ENCODE measurements around the gene CDKL4.

DNA sequence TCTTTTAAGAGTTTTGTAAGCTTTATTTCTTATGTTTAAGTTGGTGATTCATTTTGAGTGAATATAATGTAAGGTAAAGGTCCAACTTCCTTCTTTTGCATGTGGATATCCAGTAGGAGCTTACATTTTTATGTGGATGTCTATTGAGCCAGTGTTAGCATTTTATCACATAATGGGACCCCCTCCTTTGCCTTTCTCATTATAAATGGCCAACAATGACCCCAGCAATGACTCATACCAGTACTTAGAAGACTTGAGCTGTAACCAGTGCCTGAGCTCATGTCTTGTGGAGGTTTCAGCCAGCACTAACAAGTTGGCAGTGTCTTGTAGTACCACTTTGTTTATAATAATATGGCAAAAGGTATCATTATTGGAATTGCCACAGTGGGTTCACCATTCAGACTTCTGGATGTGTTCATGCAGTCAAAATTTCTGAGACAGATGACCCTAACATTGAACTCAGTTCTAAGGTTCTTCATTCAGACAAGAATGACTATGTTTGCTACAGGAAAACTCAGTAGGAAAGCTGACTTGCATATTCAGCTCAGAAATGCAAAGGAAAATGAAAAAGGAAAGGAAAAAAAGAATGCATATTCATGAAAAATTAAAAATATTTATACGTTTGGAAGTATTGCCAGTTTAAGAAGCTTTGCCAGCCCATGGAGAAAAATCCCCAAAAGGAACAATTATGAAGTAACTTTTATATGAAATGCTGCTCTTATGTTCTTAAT is 41.0 kb downstream of the CDKL4 start:
- TF ChIP-seq, protein P1, sequence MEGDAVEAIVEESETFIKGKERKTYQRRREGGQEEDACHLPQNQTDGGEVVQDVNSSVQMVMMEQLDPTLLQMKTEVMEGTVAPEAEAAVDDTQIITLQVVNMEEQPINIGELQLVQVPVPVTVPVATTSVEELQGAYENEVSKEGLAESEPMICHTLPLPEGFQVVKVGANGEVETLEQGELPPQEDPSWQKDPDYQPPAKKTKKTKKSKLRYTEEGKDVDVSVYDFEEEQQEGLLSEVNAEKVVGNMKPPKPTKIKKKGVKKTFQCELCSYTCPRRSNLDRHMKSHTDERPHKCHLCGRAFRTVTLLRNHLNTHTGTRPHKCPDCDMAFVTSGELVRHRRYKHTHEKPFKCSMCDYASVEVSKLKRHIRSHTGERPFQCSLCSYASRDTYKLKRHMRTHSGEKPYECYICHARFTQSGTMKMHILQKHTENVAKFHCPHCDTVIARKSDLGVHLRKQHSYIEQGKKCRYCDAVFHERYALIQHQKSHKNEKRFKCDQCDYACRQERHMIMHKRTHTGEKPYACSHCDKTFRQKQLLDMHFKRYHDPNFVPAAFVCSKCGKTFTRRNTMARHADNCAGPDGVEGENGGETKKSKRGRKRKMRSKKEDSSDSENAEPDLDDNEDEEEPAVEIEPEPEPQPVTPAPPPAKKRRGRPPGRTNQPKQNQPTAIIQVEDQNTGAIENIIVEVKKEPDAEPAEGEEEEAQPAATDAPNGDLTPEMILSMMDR (conservative IDR thresholded peaks at IDR 0.05 in 1 of 2, IDR thresholded peaks at IDR 0.05 in 1 of 2; ENCODE audit: extremely low read depth in 1 of 2, insufficient read depth in 1 of 2, low read depth in 1 of 2, low read length in 2 of 2) = no peak
- TF ChIP-seq EZH2 (IDR thresholded peaks at IDR 0.05; ENCODE audit: borderline replicate concordance, low read length) = no peak

All from mammary epithelial cell (primary cell).